Upper lobe of left lung (tissue), 4 donors: Measurements from ENCODE around the gene FBXW8.

Source experiments
- EP300 ChIP-seq, 4 donors: sonication (generic); formaldehyde crosslinking; IDR thresholded peaks; one replicate each; pipeline ENCODE4 v1.5.1; 2017; ENCODE audit warnings: antibody characterized with exemption in 4 of 4, control low read depth in 2 of 4
- POLR2A ChIP-seq, 4 donors: fragments of 450-650 bp; IDR thresholded peaks; one replicate each; pipeline ENCODE4 v1.5.1; 2016 to 2017; ENCODE audit warnings: antibody characterized with exemption in 4 of 4, mild to moderate bottlenecking in 2 of 4
- POLR2AphosphoS5 ChIP-seq, 2 donors: sonication (generic); formaldehyde crosslinking; IDR thresholded peaks; one replicate each; pipeline ENCODE4 v1.5.1; 2017; ENCODE audit warnings: antibody characterized with exemption in 2 of 2
- TF ChIP-seq, protein P1 (sequence below), 6 experiments: fragments of 450-650 bp in 4 of 6; fragments of 200-600 bp in 2 of 6; sonication (generic) in 2 of 6; IDR thresholded peaks; one replicate each; pipeline ENCODE4 v1.5.1; 2016 to 2019; ENCODE audit warnings: antibody characterized with exemption in 6 of 6

DNA sequence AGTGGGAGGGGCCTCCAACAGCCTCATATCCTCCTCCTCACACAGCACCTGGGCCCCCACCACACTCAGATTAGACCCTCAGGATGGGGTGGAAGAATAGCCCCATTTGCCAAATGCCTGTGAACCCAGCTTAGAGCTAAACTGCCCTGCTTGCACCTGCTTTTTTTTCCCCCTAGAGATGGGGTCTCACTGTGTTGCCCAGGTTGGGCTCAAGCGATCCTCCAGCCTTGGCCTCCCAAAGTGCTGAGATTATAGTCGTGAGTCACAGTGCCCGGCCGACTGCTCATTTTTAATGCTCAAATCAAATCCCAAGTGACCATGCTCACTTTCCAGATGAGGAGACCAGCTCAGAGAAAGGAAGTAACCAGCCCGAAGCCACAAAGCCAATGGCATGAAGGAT lies 161.4 kb downstream of the FBXW8 start:
- TF ChIP-seq, protein P1, sequence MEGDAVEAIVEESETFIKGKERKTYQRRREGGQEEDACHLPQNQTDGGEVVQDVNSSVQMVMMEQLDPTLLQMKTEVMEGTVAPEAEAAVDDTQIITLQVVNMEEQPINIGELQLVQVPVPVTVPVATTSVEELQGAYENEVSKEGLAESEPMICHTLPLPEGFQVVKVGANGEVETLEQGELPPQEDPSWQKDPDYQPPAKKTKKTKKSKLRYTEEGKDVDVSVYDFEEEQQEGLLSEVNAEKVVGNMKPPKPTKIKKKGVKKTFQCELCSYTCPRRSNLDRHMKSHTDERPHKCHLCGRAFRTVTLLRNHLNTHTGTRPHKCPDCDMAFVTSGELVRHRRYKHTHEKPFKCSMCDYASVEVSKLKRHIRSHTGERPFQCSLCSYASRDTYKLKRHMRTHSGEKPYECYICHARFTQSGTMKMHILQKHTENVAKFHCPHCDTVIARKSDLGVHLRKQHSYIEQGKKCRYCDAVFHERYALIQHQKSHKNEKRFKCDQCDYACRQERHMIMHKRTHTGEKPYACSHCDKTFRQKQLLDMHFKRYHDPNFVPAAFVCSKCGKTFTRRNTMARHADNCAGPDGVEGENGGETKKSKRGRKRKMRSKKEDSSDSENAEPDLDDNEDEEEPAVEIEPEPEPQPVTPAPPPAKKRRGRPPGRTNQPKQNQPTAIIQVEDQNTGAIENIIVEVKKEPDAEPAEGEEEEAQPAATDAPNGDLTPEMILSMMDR (IDR thresholded peaks at IDR 0.05) = no peak
- no peak for TF ChIP-seq POLR2A (IDR thresholded peaks at IDR 0.05)
- no peak for TF ChIP-seq POLR2AphosphoS5 (IDR thresholded peaks at IDR 0.05)
- no peak for TF ChIP-seq EP300 (IDR thresholded peaks at IDR 0.05)
